Measurements from ENCODE around the gene VPS16. TPM values are rescaled to one million over a fixed set of nuclear protein-coding genes. Genes with fewer than 3 reads are reported as not detected.

The VPS16 gene
- polyA plus RNA-seq, 2 of the 4 experiments (the other 2 are of a cell fraction): 33.0 to 37.5 TPM

DNA sequence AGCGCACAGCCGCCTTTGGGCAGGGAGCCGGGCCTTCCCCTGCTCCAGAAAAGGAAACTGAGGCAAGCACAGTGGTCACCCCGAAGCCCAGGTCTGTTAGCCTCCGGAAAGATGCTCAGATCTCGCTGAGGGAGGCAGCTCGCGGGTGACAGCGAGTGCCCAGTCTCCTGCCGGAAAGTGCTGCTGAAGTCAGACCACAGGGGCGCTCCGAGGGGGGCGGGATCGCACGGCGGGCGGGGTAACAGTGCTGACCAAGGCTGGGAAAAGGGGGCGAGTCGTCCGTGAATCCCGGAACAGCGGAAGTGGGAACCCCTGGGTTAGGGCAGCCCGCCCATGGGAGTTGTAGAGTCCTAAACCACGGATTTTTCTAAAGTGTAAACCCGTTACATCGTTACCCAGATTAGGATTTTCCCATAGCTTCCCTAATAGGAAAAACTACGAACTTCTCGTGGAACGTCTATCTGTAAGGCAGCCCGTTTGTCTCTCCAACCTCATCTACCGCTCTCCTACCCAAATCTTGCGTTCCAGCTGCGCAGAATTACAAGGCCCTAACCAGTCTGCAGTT is 504 bp downstream of the VPS16 start:
- peak; percentile 22; the same call in 1 of the 2 replicates for TF ChIP-seq POLR2A (IDR thresholded peaks at IDR 0.05; ENCODE audit: low read length)
- no peak for TF ChIP-seq NPAS2 (CRISPR knock-in tag; IDR thresholded peaks at IDR 0.05; ENCODE audit: borderline replicate concordance)
- no peak for TF ChIP-seq JUN (IDR thresholded peaks at IDR 0.05)
- no peak for TF ChIP-seq CBX2 (IDR thresholded peaks at IDR 0.05; ENCODE audit: borderline replicate concordance, low read depth)
- H3K9me3 ChIP-seq: no peaks in the 10 kb centered on the region
- H3K27ac ChIP-seq: peak overlapping the region; percentile 84 to 95
- H3K4me1 ChIP-seq: peaks cover 17% of the 10 kb centered on the region
- POLR2A ChIA-PET: interaction anchor here (0.9 to 1.4 kb wide), 4 partner anchors 10 to 88 kb away, joined by 3 to 4 read pairs (median 3); partner anchors contain the start of gene PTPRA
- peak; percentile 28 for FAIRE-seq
- H3K4me2 ChIP-seq: peak overlapping the region; percentile 88
- 14% methylated on average over 21 of the region's 33 CpGs for WGBS (ENCODE audit: missing lambda C conversion rate)
- peak overlapping the region; percentile 92 for H3K4me3 ChIP-seq
- peak; percentile 59 to 80 for DNase-seq (ENCODE audit: low read depth in 1 of 2, low spot score in 1 of 2)
- ATAC-seq: peak; percentile 69 to 84
- CTCF ChIA-PET: interaction anchor here (1.0 to 4.9 kb wide), 3 partner anchors 10 to 166 kb away, joined by 3 to 33 read pairs (median 5); no protein-coding TSS in a partner anchor

GRCh38 chr20:2845607-2846006 is 5.1 kb downstream of the VPS16 start:
- ChIA-PET POLR2A (no interaction called here), CTCF (no interaction called here)
- no peak for ATAC-seq
- no peak for DNase-seq (ENCODE audit: low read depth in 1 of 2, low spot score in 1 of 2)
- Histone ChIP-seq H3K4me2 (no peak overlapping the region), H3K4me3 (no peak overlapping the region), H3K27ac (no peak overlapping the region), H3K4me1 (peaks cover 7% of the 10 kb centered on the region; the same call in 1 of the 3 replicates), H3K9me3 (no peaks in the 10 kb centered on the region)
- WGBS (ENCODE audit: missing lambda C conversion rate): 75% methylated on average over 2 of the region's 2 CpGs
- FAIRE-seq: peak; percentile 63
- no peak for TF ChIP-seq CTCF (IDR thresholded peaks at IDR 0.05)
- TF ChIP-seq FOSB (CRISPR knock-in tag; IDR thresholded peaks at IDR 0.05): no peak
- TF ChIP-seq NR3C1 (IDR thresholded peaks at IDR 0.05): no peak
- no peak for TF ChIP-seq HOXB13 (CRISPR knock-in tag; IDR thresholded peaks at IDR 0.05; ENCODE audit: low read depth)
- TF ChIP-seq CHD2 (IDR thresholded peaks at IDR 0.05; ENCODE audit: low read length, partially characterized antibody): no peak
- no peak for TF ChIP-seq SREBF2 (IDR thresholded peaks at IDR 0.05)
- TF ChIP-seq FOSL2 (IDR thresholded peaks at IDR 0.05): no peak
- TF ChIP-seq FOSL2 (CRISPR knock-in tag; IDR thresholded peaks at IDR 0.05): no peak
- no peak for TF ChIP-seq ZFP36 (IDR thresholded peaks at IDR 0.05; ENCODE audit: borderline replicate concordance, partially characterized antibody)

DNA sequence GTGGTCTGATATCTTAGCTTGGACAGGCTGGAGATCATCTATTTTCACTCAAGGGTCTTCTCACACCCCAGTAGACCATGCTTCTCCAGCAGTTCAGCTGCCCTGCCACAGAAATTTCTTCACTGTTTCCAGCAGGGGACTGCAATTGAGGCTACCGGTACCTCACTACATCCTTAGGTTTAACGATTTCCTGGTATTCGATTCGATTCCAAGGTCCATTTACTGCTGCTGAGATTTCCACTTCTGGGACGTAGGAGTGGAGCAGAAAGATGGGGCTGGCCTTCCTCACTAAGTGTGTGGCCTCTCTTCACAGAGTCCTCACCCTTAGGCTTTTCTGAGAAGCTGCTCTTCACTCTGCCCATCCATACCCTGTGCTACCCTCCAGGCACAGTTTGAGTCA is 6.2 kb downstream of the VPS16 start:
- no peak for FAIRE-seq
- POLR2A ChIA-PET: no interaction called here
- 90% methylated on average over 5 of the region's 5 CpGs for WGBS (ENCODE audit: missing lambda C conversion rate)

More for the DNA sequence above, 6.2 kb downstream of the VPS16 start:
- H3K9me3 ChIP-seq: no peaks in the 10 kb centered on the region
- TF ChIP-seq NFE2L2 (conservative IDR thresholded peaks at IDR 0.05; ENCODE audit: low read length) (no peak), HOXB5 (CRISPR knock-in tag; IDR thresholded peaks at IDR 0.05) (no peak), ZNF302 (CRISPR knock-in tag; IDR thresholded peaks at IDR 0.05) (no peak), ZFP36 (IDR thresholded peaks at IDR 0.05; ENCODE audit: borderline replicate concordance, partially characterized antibody) (no peak), JUNB (IDR thresholded peaks at IDR 0.05) (no peak), FOXS1 (CRISPR knock-in tag; IDR thresholded peaks at IDR 0.05) (no peak), NPAS2 (CRISPR knock-in tag; IDR thresholded peaks at IDR 0.05; ENCODE audit: borderline replicate concordance) (no peak), EHMT2 (IDR thresholded peaks at IDR 0.05; ENCODE audit: low read depth) (no peak), EP300 (IDR thresholded peaks at IDR 0.05) (no peak), FOSL2 (IDR thresholded peaks at IDR 0.05) (no peak), FOSL2 (CRISPR knock-in tag; IDR thresholded peaks at IDR 0.05) (no peak), HEYL (CRISPR knock-in tag; IDR thresholded peaks at IDR 0.05) (no peak), EHF (CRISPR knock-in tag; IDR thresholded peaks at IDR 0.05) (no peak), HDAC2 (IDR thresholded peaks at IDR 0.05) (no peak), JUN (IDR thresholded peaks at IDR 0.05) (no peak), SREBF2 (IDR thresholded peaks at IDR 0.05) (no peak), RNF2 (IDR thresholded peaks at IDR 0.05; ENCODE audit: borderline replicate concordance, low read depth) (no peak), USF2 (IDR thresholded peaks at IDR 0.05) (no peak), KDM1A (IDR thresholded peaks at IDR 0.05; ENCODE audit: low read depth) (no peak), BCL3 (IDR thresholded peaks at IDR 0.05) (no peak)
- TF ChIP-seq, protein P1, sequence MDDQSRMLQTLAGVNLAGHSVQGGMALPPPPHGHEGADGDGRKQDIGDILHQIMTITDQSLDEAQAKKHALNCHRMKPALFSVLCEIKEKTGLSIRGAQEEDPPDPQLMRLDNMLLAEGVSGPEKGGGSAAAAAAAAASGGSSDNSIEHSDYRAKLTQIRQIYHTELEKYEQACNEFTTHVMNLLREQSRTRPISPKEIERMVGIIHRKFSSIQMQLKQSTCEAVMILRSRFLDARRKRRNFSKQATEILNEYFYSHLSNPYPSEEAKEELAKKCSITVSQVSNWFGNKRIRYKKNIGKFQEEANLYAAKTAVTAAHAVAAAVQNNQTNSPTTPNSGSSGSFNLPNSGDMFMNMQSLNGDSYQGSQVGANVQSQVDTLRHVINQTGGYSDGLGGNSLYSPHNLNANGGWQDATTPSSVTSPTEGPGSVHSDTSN (IDR thresholded peaks at IDR 0.05): no peak
- no peak overlapping the region for H3K4me2 ChIP-seq
- ATAC-seq (no peak), DNase-seq (ENCODE audit: low read depth in 1 of 2, low spot score in 1 of 2) (no peak)
- CTCF ChIA-PET: interaction anchor here (0.6 to 14.2 kb wide), 5 partner anchors 12 to 487 kb away, joined by 3 to 170 read pairs (median 3); no protein-coding TSS in a partner anchor
- peaks cover 3% of the 10 kb centered on the region; the same call in 1 of the 3 replicates for H3K4me1 ChIP-seq
- H3K27ac ChIP-seq: no peak overlapping the region
- no peak overlapping the region for H3K4me3 ChIP-seq

Data from A549 (cell line).